ENCODE results near the gene PTPRE.

Gene PTPRE, protein sequence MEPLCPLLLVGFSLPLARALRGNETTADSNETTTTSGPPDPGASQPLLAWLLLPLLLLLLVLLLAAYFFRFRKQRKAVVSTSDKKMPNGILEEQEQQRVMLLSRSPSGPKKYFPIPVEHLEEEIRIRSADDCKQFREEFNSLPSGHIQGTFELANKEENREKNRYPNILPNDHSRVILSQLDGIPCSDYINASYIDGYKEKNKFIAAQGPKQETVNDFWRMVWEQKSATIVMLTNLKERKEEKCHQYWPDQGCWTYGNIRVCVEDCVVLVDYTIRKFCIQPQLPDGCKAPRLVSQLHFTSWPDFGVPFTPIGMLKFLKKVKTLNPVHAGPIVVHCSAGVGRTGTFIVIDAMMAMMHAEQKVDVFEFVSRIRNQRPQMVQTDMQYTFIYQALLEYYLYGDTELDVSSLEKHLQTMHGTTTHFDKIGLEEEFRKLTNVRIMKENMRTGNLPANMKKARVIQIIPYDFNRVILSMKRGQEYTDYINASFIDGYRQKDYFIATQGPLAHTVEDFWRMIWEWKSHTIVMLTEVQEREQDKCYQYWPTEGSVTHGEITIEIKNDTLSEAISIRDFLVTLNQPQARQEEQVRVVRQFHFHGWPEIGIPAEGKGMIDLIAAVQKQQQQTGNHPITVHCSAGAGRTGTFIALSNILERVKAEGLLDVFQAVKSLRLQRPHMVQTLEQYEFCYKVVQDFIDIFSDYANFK

DNA sequence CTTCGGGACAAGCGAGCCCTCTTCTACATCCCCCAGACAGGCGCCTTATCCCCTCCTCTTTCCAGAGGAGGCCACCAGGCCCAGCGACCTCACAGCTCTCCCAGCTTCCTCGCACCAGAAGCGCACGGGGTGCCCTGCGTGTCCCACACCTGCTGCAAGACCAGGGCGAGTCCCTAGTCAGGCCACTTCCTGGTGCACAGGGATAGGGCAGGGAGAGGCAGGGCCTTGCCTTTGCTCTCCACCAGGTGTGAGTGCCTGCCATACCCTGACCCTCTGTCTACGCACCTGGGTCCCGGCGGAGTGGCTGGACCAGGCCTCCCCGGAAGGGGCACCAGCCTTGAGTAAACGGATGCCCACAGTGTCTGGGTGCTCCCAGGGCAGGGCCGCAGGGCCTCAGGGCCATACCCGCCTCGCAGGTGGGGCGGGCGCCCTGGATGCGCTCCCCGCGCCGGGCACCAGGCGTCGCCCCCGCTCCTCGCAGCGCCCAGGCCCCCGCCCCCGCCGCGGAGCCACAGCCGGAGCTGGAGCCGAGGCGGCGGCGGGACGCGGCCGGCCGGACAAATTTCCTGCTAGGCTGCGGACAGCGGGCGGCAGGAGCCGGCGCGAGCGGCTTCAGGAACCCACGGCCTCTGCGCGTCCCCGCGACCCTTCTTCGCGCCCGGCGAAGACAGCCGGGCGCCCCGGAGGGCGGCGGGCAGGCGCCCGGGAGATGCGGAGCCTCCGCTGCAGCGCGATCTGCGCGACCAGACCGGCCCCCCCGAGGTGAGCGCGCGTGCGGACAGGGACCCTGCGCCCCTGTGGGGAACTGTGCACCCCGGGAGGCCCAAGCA, at the start of gene PTPRE:
PTPRE (plus strand) TSS at position 556 of the 830 bp plus-strand sequence. CDS start 133,779 bp downstream, outside the sequence.
- peak; percentile 74 for DNase-seq

DNA sequence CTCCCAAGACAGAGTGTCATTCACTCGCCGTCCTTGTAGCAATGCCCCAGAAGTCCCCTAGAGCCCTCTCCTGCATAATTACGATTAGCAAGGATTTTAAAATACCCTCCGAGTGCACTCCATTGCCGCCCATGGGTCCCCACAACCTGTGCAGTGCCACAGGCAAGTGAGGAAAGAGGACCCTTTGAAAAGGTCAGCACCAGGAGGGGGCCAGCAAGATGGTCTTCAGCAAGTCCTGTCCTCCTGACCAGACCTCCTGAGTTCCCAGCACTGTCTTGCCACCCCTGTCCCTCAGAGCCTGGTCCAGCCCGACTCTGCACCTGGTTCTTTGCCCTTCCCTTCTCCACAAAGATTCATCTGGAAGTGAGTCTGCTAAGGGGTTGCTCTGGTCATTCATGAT, 46.3 kb upstream of the PTPRE start:
- no peak for DNase-seq

DNA sequence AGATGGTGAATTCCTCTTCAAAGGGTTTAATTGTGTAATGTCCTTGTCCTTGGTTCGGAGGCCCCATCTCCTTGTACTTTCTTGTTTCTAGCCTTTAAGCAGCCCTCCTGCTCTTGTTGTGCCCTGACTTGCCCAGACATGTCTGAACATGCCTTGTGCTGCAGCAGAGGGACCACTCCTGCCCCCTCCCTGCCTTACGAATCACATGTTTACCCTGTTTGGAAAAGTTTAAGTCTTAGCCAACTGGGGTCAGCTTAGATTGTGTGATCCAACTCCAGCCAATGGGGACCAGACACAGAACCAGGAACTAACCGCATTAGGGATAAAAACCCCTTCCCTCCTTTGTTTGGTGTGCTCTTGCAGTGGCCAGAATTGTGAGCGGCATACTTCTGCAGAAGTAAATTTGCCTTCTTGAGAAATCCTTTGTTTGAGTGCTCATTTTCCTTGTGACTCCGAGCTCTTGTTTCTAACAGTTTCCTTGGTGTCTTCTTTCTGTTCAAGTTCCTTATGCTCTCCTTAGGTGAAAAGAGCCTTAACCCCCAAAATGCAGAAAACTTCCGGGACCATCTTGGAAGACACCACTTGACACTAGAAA, 43.6 kb upstream of the PTPRE start:
- DNase-seq: no peak

DNA sequence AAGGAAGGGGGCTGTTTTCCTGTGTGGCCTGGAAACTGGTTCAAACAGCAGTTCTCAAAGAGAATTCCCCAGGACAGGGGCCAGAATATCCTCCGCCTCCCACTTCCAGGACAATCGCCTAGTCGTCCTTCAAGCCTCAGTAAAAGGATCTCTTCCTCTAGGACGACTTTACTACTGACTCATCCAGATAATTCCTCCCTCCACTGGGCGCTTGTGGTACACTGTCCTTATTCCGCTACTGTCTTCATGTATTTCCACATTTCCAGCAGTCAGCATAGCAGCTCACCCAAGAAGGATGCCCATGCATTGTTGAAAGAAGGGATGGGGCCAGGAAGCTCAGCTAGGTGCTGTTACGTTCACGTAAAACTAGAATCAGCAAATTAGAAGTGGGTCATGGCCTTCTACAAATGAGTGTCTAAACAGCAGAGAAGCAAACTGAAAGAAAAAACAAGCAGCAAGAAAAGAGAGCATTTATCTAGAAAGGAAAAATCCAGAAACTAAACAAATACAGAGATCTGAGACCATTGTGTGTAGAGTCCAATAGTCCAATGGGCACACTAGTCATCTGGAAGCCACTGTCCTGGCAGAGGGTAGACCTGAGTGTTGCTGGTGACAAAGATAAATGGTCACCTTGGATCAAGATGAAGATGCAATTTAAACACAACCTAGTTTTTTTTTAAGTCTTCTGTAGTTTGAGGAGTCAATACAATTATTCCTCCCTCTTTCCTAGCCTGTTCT, 40.5 kb upstream of the PTPRE start:
- no peak for DNase-seq

DNA sequence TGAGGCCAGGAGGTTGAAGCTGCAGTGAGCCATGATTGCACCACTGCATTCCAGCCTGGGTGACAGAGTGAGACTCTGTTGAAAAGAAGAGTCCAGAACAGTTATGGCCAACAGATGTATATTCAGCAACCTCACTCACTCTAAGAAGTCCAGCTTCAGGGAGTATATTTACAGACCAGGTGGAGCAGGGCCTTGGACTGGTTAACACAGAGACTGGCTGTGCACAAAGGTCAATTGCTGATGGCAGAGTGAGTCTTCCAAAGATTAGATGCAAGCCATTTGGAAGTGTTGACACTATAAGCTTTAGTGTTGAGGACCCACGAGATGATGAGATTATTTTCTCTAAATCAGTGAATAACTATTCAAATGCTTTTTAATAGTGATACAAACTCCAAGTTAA, 39.1 kb upstream of the PTPRE start:
- DNase-seq: no peak

DNA sequence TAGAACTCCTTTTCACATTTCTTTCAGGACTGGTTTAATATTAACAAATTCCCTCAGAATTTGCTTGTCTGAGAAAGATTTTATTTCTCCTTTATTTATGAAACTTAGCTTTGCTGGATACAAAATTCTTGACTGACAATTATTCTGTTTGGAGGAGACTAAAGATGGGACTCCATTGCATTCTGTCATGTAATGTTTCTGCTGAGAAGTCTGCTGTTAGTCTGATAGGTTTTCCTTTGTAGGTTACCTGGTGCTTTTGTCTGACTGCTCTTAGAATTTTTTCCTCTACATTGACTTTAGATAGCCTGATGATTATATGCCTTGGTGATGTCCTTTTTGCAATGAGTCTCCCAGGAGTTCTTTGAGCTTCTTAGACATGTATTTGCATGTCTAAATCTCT, 37.6 kb upstream of the PTPRE start:
- no peak for DNase-seq

DNA sequence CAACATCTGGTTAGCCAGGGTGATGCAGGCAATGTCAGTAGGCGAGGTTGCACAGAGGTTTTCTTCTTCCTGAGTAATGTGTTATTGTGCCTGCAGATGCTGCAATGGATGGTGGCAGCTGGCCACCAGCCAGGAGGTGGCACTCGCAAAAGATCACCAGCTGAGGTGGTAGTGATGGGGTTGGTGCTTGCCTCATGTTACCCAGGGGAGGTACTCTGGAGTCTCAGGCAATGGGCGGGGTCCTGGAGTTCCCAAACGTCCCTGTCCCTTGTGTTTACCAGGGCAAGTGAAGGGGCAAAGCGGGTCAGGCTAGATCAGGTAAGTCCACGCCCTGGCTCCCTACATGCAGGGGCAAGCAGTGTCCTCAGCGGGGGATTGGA, 35.3 kb upstream of the PTPRE start:
- no peak for DNase-seq

DNA sequence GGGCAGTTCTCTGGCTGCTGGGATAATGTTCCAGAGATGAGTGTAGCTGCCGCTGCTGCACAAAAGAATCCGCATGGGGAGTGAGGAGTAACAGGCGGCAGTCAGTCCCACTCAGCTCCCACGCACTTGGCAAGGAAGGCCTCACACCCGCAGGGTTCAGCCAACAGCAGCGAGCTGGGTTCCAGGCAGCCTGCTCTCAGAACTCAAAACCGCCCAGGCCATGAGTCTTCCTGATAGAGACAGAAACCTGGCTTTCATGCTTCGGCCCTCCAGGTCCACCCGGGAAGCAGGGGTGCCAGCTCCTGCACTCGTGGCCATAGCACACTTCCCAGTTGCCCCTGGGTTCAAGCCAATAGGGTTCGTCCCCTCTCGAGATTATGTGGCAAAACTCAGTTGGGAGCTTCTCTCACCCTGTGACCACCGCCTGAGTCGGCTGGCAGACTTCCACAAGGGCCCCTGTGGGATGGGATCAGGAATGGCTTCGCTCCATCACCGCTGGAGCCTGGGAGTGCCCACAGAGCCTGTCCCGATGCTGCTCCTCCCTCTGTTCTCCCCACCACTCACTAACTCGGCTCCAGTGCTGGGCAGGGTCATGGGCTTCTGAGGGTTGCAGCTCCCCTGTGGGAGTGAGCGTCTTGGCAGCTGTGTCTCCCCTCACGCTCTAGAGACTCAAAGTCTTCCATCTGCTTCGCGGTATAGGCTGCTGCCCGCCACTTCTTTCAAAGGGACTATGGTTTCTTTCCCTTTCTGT, 34.7 kb upstream of the PTPRE start:
- DNase-seq: no peak

DNA sequence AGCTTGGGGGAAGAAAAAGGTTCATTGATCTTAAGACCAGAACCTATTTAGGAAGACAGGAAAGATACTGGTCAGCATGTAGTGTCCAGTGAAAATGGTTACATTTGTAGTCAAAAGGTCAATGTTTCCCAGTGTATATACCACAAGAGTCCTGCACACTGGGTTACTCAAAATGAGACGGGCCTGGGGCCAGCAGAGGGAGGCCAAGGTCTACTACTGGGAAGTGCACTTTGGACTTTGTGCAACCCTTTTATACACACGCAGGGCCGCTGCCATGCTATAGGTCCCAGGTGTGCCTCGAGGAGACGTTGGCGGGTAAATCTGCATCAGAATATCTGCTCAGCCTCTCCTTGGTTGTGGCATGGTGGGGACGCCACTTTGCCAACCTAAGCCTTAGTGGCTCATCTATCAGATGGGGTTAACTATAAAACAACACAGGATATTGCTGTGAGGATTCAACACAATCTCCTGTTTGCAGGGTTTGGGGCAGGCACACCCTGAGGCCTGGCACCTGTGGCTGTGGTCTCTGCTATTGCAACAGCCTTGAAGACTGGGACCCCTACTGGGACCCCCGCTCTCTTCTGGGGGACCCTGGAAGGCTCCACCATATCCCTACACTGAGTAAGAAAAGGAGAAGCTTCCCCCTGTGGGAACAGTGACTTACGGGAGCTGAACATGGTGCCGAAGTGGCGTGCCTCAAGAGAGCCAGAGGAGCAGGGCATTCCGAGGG, 33.9 kb upstream of the PTPRE start:
- no peak for DNase-seq

DNA sequence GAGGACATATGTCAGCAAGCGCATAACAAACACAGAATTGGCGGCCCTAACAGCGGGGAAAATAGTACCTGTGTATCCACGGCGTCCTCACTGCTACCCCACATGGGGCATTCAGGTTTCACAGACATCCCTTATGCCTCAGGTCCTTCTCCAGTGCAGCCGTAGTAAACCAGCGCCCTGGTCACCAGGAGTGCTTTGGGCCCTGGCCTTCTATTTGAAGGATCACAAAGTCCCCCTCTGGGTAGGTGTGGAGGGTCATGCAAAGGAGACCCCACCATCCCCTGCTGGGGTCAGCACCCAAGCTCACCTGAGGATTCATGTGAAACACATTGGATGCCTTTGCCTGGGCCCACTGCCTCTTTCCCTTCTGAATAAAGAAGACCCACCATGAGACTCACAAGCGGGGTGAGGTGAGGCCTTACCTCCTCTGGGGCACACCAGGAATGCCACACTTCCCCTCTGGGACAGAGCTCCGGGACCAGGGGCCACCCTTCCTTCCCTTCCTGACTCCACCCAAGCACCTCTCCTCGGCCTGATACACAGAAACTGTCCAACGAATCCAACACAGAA, 32.9 kb upstream of the PTPRE start:
- DNase-seq: no peak

DNA sequence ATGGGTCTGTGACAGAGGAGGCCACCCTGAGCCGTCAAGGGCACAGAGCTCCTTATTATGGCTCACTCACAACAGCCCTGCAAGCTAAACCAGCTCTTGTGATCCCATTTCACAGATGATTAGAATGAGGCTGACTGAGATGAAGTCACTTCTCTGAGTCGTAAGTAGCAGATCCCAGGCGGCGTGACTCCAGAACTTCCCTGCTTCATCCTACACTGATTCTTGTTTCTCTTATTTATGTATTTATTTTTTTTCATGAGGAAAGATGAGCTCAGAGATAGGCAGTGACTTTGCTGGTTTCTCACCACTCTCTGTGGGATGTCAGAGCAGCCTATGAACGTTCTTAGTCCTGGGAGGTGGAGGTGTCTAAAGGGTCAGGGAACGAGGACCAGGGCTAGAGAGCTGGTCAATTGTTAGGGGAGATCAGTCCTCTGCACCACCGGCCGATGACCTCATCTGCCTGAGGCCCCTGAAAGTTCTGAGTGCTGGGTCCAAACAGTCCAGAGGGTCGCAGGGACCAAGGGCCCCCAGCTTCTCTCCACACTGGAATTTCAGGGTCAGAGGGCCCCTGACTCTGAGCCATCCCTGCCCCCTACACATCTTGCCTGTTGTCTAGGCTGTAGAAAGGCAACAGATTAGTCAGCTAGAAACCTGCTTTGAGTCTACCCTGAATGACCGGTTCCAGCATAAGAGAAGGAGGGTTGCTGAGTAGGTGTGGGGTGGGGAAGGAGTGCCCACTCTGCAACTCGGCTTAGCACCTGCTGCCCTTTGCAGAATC, 32.0 kb upstream of the PTPRE start:
- DNase-seq: no peak

DNA sequence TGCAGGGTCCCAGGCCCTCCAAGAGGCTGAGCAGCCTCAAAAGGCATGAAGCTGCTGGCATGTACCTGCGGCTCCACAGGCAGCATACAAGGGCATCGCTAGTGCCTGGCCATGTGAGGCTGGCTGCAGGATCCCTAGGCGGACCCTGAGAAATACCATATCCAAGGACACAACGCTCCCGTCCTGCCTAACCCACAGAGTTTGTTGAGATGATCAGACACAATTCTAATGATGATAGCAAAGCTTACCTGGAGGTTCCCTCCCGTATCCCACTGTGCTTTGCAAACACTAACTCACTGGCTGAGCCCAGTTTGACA, 31.5 kb upstream of the PTPRE start:
- DNase-seq: no peak

DNA sequence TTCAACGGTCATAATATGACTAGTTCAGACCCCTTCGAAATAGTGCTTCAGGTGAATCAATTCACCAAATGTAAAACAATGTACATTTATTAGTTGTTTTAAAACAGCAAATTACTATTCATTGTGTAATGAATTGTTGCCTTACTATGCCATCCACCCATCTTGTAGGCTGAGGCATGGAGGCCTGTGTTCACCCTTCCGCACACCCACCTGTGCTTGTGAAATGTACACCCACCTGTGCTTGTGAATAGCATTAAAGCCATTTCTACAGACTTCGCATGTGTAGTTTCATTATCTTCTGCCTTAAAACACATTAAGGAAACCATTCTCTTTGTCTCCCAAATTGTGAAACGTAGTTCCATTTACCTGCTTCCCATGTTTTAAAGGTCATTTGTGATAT, 31.0 kb upstream of the PTPRE start:
- no peak for DNase-seq

DNA sequence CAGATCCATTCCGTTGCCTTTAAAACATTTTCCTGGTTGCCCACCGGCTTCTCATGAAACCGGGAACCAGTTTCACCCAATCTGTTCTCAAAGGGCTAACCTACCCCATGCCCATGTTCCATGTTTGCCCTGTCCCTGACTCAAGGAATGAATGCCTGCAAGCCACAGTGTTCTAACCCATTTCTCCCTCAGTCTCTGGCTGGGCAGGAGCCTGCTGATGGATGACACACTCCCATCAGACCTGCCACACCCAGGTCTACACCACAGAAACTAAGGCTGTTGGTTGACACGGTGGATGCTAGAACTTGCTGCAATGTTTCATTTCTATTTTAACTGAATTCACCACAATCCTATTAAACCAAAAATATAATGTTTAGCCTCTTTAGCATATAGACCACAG, 29.8 kb upstream of the PTPRE start:
- DNase-seq: no peak

DNA sequence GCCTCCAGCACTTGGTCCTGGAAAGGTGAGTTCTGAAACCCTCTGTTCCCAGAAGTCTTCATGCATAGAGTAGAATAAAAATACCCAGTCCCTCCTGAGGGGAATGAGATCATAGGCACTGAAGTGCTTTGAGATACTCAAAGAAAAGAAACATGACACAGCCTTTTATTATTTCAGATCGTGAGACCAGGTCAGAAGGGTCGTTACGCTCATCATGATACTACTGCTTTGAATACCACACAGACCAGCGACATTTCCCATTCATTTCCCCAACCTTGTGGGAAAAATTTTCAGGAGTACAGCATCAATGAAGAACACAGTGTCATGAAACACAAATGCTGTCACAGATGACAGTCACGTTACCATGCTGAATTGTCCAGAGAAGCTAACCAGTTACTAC, 29.2 kb upstream of the PTPRE start:
- no peak for DNase-seq

DNA sequence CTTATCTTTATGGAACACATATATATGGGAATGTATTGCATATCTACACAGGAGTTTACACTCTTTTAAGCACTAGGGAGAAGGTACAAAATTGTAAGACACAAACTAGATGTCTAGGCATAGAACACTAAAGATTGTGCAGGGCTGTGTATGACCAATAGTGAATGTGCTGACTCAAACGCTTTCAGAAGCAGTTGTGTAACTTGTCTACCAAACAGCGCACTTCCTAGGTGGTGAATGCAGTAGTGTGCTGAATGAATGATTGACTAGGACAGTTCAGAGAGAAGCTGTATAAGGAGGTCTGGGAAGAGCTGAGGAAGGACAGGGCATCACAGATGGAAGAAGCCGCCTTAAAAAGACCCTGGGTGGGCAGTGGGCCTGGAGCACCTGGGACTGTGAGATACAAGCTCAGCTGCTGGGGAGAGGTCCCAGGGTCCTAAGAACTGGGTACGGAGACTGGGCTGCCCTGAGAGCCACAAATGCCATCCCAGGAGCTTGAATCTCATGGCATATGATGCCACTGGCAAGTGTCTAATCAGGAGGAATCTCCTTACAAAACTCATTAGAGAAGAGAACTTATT, 28.3 kb upstream of the PTPRE start:
- DNase-seq: no peak

DNA sequence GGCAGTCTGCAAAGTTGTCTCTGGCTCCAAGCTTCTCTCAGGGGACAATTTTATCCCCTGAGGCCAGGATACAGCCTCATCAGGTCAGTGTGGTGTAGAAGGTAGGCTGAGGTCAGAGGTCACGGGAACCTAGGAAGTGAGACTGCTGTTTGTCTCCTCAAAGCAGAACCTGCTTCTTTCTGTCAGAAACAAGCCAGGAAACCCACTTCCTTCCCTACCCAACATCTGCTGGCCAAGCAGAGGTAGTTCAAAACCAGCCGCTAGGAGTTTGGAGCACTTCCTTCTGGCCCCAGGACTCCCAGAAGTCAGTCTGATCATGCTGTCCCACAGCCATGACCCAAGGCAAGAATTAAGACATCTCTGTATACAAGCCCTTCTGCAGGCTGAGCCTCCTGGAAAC, 26.3 kb upstream of the PTPRE start:
- peak; percentile 26 for DNase-seq

DNA sequence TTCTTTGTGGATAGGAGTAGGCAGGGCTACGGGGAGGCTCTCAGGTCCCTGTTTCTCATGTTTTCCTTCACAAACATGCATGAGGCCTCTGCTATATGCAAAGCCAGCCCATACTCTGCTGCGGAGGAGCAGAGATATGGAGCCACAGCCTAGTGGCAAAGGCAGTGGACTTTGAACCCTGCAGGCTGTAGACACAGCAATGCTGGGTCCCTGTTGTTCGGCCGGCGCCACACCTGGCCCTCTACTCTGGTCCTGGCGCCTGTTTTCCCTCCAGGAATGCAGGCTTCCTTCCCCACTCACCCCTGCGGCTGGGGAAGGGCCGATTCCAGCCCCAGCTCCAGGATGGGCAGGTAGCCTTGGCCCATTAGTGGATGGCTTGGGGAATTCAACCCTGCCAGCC, 25.6 kb upstream of the PTPRE start:
- DNase-seq: no peak

DNA sequence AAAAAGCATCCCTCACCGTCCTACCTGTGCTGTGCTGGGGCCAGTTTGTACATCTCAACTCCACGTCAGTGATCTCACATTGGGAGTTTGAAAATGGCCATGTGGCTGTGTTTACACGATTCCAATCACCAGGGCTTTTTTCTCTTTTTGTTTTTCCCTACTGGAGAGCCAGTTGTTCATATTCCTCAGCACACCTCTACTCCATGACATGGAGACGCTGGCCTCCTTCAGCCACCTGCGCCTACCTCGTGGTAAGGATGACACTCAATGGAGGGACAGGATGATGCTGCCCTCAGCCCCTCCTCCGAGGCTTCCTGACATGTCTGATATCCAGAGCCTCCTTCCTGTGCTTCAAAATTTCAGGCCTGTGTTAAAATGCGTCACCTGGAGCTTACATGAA, 24.5 kb upstream of the PTPRE start:
- no peak for DNase-seq
